H1 (cell line): Measurements from ENCODE around the gene KRT10. TPM values are rescaled to one million over a fixed set of nuclear protein-coding genes. Genes with fewer than 3 reads are reported as not detected.
A peak's percentile ranks its signal among the peaks of the same experiment; 100 is the strongest.

Experiments
- CTCF ChIA-PET: fragments of 300-600 bp; sonication (Branson Sonifier 250); formaldehyde crosslinking; loops from one replicate; lab custom pipeline; 2021; ENCODE audit not compliant: partially characterized antibody; lab: Charles Lee
- POLR2A ChIA-PET: fragments of 300-600 bp; sonication (Branson Sonifier 250); formaldehyde crosslinking; loops from one replicate; lab custom pipeline; 2021; ENCODE audit warnings: inconsistent platforms; ENCODE audit not compliant: partially characterized antibody; lab: Charles Lee
- DNase-seq, 2 experiments: peaks; one replicate each; pipeline versions ENCODE4 v3.0.0 to v3.0.0-alpha.2; 2010 to 2022; ENCODE audit warnings: low spot score in 2 of 2, low read depth in 1 of 2, mixed read lengths in 1 of 2
- FAIRE-seq: peaks from 2 replicates; lab custom pipeline; 2011; peaks lifted over from hg19 to GRCh38; lab: Jason Lieb, UNC
- H2AFZ ChIP-seq: 2 replicates; pipeline ENCODE4 v1.8.1; 2012; ENCODE audit warnings: low read length, inconsistent platforms
- H2AK5ac ChIP-seq: 2 replicates; pipeline ENCODE4 v1.6.1; 2013; ENCODE audit warnings: low read depth, low read length
- H2BK120ac ChIP-seq: replicated peaks from 2 replicates; pipeline ENCODE3; 2013; ENCODE audit warnings: low read depth, low read length, inconsistent platforms
- H2BK12ac ChIP-seq: 2 replicates; pipeline ENCODE4 v1.6.1; 2013; ENCODE audit warnings: low read depth, low read length
- H2BK15ac ChIP-seq: 2 replicates; pipeline ENCODE4 v1.6.1; 2013; ENCODE audit warnings: low read length
- H2BK20ac ChIP-seq: 2 replicates; pipeline ENCODE4 v1.6.1; 2013; ENCODE audit warnings: low read length
- H2BK5ac ChIP-seq: 2 replicates; pipeline ENCODE4 v1.6.1; 2013; ENCODE audit warnings: low read depth, low read length
- H3K14ac ChIP-seq: 2 replicates; pipeline ENCODE4 v1.6.1; 2013; ENCODE audit warnings: inconsistent platforms; ENCODE audit not compliant: insufficient read length
- H3K18ac ChIP-seq: 2 replicates; pipeline ENCODE4 v1.6.1; 2013; ENCODE audit warnings: low read length; ENCODE audit errors: extremely low read depth
- H3K23ac ChIP-seq: 2 replicates; pipeline ENCODE4 v1.6.1; 2013; ENCODE audit warnings: inconsistent platforms; ENCODE audit not compliant: insufficient read length
- H3K23me2 ChIP-seq: 2 replicates; pipeline ENCODE4 v1.6.1; 2013; ENCODE audit warnings: low read depth, low read length
- H3K27ac ChIP-seq: 2 replicates; pipeline ENCODE4 v1.6.1; 2011; ENCODE audit warnings: low read depth, low read length, inconsistent platforms
- H3K27me3 ChIP-seq, 4 experiments: replicated peaks in 1 of 4; 1 replicate in 1 of 4; 2 replicates in 3 of 4; pipeline versions ENCODE4 v1.6.1 to v1.8.1; 2011 to 2013; ENCODE audit warnings: low read length in 3 of 4, mild to moderate bottlenecking in 3 of 4, inconsistent platforms in 2 of 4, mixed read lengths in 2 of 4, moderate library complexity in 1 of 4; ENCODE audit not compliant: control insufficient read depth in 3 of 4, insufficient read depth in 3 of 4; ENCODE audit errors: extremely low read depth in 1 of 4
- H3K36me3 ChIP-seq, 4 experiments: 2 replicates each; pipeline versions ENCODE4 v1.6.1 to v1.8.1; 2011 to 2013; ENCODE audit warnings: mild to moderate bottlenecking in 4 of 4, low read length in 3 of 4, moderate library complexity in 2 of 4, control low read depth in 1 of 4, inconsistent platforms in 1 of 4; ENCODE audit not compliant: insufficient read depth in 4 of 4, control insufficient read depth in 2 of 4
- H3K4ac ChIP-seq: replicated peaks from 2 replicates; pipeline ENCODE3; 2013; ENCODE audit warnings: low read length, low read depth, mixed read lengths, inconsistent platforms; ENCODE audit not compliant: insufficient read length
- H3K4me1 ChIP-seq, 4 experiments: replicated peaks in 1 of 4; 1 replicate in 1 of 4; 2 replicates in 3 of 4; pipeline versions ENCODE4 v1.6.1 to v1.8.1; 2011 to 2013; ENCODE audit warnings: low read length in 3 of 4, inconsistent platforms in 2 of 4, mixed read lengths in 1 of 4; ENCODE audit not compliant: insufficient read depth in 4 of 4, control insufficient read depth in 3 of 4
- H3K4me2 ChIP-seq, 2 experiments: 2 replicates each; pipeline versions ENCODE4 v1.6.1 to v1.8.1; 2011 to 2013; ENCODE audit warnings: low read depth in 2 of 2, low read length in 2 of 2, control low read depth in 1 of 2, inconsistent platforms in 1 of 2, mild to moderate bottlenecking in 1 of 2; ENCODE audit not compliant: insufficient read depth in 1 of 2
- H3K4me3 ChIP-seq, 4 experiments: fragments of 200-600, 300-600 bp in 1 of 4; sonication (generic), shearing (Covaris generic), sonication (Bioruptor Twin) in 1 of 4; 2 replicates each; pipeline versions ENCODE4 v1.5.1 to v1.8.1; 2011 to 2016; ENCODE audit warnings: low read length in 4 of 4, low read depth in 3 of 4, control low read depth in 2 of 4, inconsistent platforms in 2 of 4, mild to moderate bottlenecking in 2 of 4, mixed read lengths in 1 of 4, moderate library complexity in 1 of 4; ENCODE audit not compliant: insufficient read depth in 2 of 4; ENCODE audit errors: extremely low read depth in 1 of 4
- H3K56ac ChIP-seq: replicated peaks from 2 replicates; pipeline ENCODE3; 2013; ENCODE audit warnings: low read depth, mild to moderate bottlenecking, mixed read lengths, low read length, inconsistent platforms; ENCODE audit not compliant: insufficient read length
- H3K79me1 ChIP-seq: 2 replicates; pipeline ENCODE4 v1.6.1; 2013; ENCODE audit warnings: low read depth, low read length, control low read depth
- H3K79me2 ChIP-seq, 2 experiments: 2 replicates each; pipeline versions ENCODE4 v1.6.1 to v1.8.1; 2012 to 2013; ENCODE audit warnings: low read length in 2 of 2, mild to moderate bottlenecking in 2 of 2, inconsistent platforms in 1 of 2; ENCODE audit not compliant: insufficient read depth in 2 of 2, control insufficient read depth in 1 of 2
- H3K9ac ChIP-seq, 4 experiments: replicated peaks in 1 of 4; 1 replicate in 1 of 4; 2 replicates in 3 of 4; pipeline versions ENCODE4 v1.6.1 to v1.8.1; 2011 to 2013; ENCODE audit warnings: low read depth in 3 of 4, low read length in 3 of 4, control low read depth in 2 of 4, mild to moderate bottlenecking in 2 of 4, moderate library complexity in 2 of 4, inconsistent platforms in 1 of 4; ENCODE audit errors: extremely low read depth in 1 of 4
- H3K9me3 ChIP-seq, 2 experiments: 2 replicates each; pipeline versions ENCODE4 v1.6.1 to v1.8.1; 2012 to 2013; ENCODE audit warnings: mild to moderate bottlenecking in 2 of 2, moderate library complexity in 2 of 2, control low read depth in 1 of 2, inconsistent platforms in 1 of 2, low read depth in 1 of 2, low read length in 1 of 2, mixed read lengths in 1 of 2; ENCODE audit not compliant: insufficient read depth in 2 of 2
- H4K20me1 ChIP-seq, 2 experiments: replicated peaks in 1 of 2; 2 replicates each; pipeline versions ENCODE3 to v1.8.1; 2011 to 2013; ENCODE audit warnings: inconsistent platforms in 2 of 2, low read length in 2 of 2, mild to moderate bottlenecking in 1 of 2; ENCODE audit not compliant: insufficient read depth in 2 of 2, control insufficient read depth in 1 of 2
- H4K5ac ChIP-seq: 2 replicates; pipeline ENCODE4 v1.6.1; 2013; ENCODE audit warnings: low read length, low read depth, mixed read lengths, inconsistent platforms; ENCODE audit not compliant: insufficient read length
- H4K8ac ChIP-seq: 2 replicates; pipeline ENCODE4 v1.8.0; 2013; ENCODE audit warnings: mild to moderate bottlenecking, moderate library complexity, low read length, inconsistent platforms; ENCODE audit not compliant: insufficient read depth; ENCODE audit errors: extremely low read depth
- H4K91ac ChIP-seq: replicated peaks from 2 replicates; pipeline ENCODE3; 2013; ENCODE audit warnings: low read length, mixed read lengths, inconsistent platforms; ENCODE audit not compliant: insufficient read length
- BRCA1 ChIP-seq: IDR thresholded peaks from 2 replicates; pipeline ENCODE4 v1.6.1; 2012; ENCODE audit warnings: low read depth, low read length, improper control_type of control experiment
- CHD2 ChIP-seq: IDR thresholded peaks from 2 replicates; pipeline ENCODE4 v1.6.1; 2012; ENCODE audit warnings: low read length, improper control_type of control experiment
- EP300 ChIP-seq, 2 experiments: IDR thresholded peaks; 1 replicate in 1 of 2; 2 replicates in 1 of 2; pipeline ENCODE4 v1.6.1; 2011 to 2012; ENCODE audit warnings: low read depth in 2 of 2, low read length in 2 of 2, mild to moderate bottlenecking in 2 of 2, borderline replicate concordance in 1 of 2, inconsistent platforms in 1 of 2, moderate library complexity in 1 of 2
- POU5F1 ChIP-seq: IDR thresholded peaks from 2 replicates; pipeline ENCODE4 v1.6.1; 2011; ENCODE audit warnings: low read depth, mild to moderate bottlenecking, low read length, moderate library complexity
- RAD21 ChIP-seq, 2 experiments: IDR thresholded peaks in 1 of 2; conservative IDR thresholded peaks in 1 of 2; 2 replicates each; pipeline ENCODE4 v1.6.1; 2011; ENCODE audit warnings: low read depth in 2 of 2, low read length in 2 of 2, improper control_type of control experiment in 1 of 2, inconsistent platforms in 1 of 2, mild to moderate bottlenecking in 1 of 2, moderate library complexity in 1 of 2
- SP2 ChIP-seq: IDR thresholded peaks from 2 replicates; pipeline ENCODE4 v1.6.1; 2012; ENCODE audit warnings: mild to moderate bottlenecking, low read length, inconsistent platforms
- WGBS, 2 experiments: shearing (Covaris generic) in 1 of 2; methylation state at CpG; one replicate each; pipeline versions ENCODE4 v1.1.6 to v1.1.7; 2013 to 2015; ENCODE audit warnings: low lambda C conversion rate in 2 of 2, mixed read lengths in 2 of 2, inconsistent platforms in 1 of 2, low coverage in 1 of 2, missing lambda C conversion rate in 1 of 2; ENCODE audit not compliant: insufficient replicate concordance in 2 of 2, insufficient coverage in 1 of 2, insufficient read length in 1 of 2; ENCODE audit errors: extremely low coverage in 1 of 2, missing lambda C conversion rate in 1 of 2; 5-methylcytosine and 5-hydroxymethylcytosine counted together
- polyA plus RNA-seq, 7 experiments: library from polyadenylated mRNA; depleted of rRNA in 3 of 7; stranded (reverse) in 5 of 7; unstranded in 2 of 7; fragments of >200 nt in 5 of 7; fragments of 200-250 nt in 2 of 7; gene quantifications; 1 replicate in 5 of 7; 2 replicates in 1 of 7; 4 replicates in 1 of 7; pipeline versions ENCODE4 v1.2.1 to v1.2.3, GENCODE V29; 2011 to 2013; ENCODE audit warnings: missing spikeins in 2 of 7, mixed read lengths in 2 of 7
- total RNA-seq: library from RNA; stranded (reverse); fragmentation: NEBNext Ultra II Directional; extraction: Animal tissue kit (Norgen Biotek cat#: 25700); gene quantifications from 2 replicates; pipeline ENCODE4 v1.2.1, GENCODE V29; 2021

Gene KRT10
- total and polyA plus RNA-seq, 2 of the 8 experiments (the other 6 are each of a cell fraction or from before 2014, with no cell fraction given), result 3.5 to 39.4 TPM

- no peak overlapping the region for H2BK20ac ChIP-seq
- H2BK5ac ChIP-seq, result no peak overlapping the region
- no peak overlapping the region for H3K18ac ChIP-seq
- no peak overlapping the region for H3K56ac ChIP-seq
- H2AK5ac ChIP-seq, result no peak overlapping the region
- H3K27ac ChIP-seq, result no peak overlapping the region
- no peaks in the 10 kb centered on the region for H3K9me3 ChIP-seq
- H3K4me2 ChIP-seq, result no peak overlapping the region
- H3K79me1 ChIP-seq, result no peaks in the 10 kb centered on the region
- no peaks in the 10 kb centered on the region for H3K79me2 ChIP-seq
- H3K23me2 ChIP-seq, result no peaks in the 10 kb centered on the region
- no peak overlapping the region for H2BK120ac ChIP-seq
- no peaks in the 10 kb centered on the region for H3K36me3 ChIP-seq
- no peak overlapping the region for H4K8ac ChIP-seq
- peak overlapping the region; percentile 14 for H3K4ac ChIP-seq
- no peaks in the 10 kb centered on the region for H3K27me3 ChIP-seq
- ChIA-PET POLR2A (interaction anchor here (1.0 kb wide), 1 partner anchor 20 kb away, joined by 3 read pairs; no protein-coding TSS in a partner anchor), CTCF (interaction anchor here (1.5 kb wide), 1 partner anchor 16 kb away, joined by 4 read pairs; no protein-coding TSS in a partner anchor)
- WGBS, 2 experiments, result 86% methylated on average over 1 of the region's 1 CpG; no CpG with 5 or more reads in 1 of the 2 experiments
- DNase-seq (no peak), FAIRE-seq (no peak)
- H4K91ac ChIP-seq, result no peak overlapping the region
- no peak overlapping the region for H3K23ac ChIP-seq
- H4K20me1 ChIP-seq, result peaks cover 0 to 2% of the 10 kb centered on the region in 2 experiments
- H3K4me1 ChIP-seq, result no peaks in the 10 kb centered on the region; a peak in 1 of 7 replicates
- H2BK12ac ChIP-seq, result no peak overlapping the region
- no peak overlapping the region for H2AFZ ChIP-seq
- no peak overlapping the region for H3K9ac ChIP-seq
- H3K14ac ChIP-seq, result no peak overlapping the region
- no peak overlapping the region for H2BK15ac ChIP-seq
- no peak overlapping the region for H4K5ac ChIP-seq
- H3K4me3 ChIP-seq, result no peak overlapping the region
- TF ChIP-seq CHD2, result no peak
- TF ChIP-seq BRCA1, result no peak
- TF ChIP-seq RAD21 (IDR thresholded peaks at IDR 0.05 in 1 of 2, conservative IDR thresholded peaks at IDR 0.05 in 1 of 2; ENCODE audit: low read depth in 2 of 2, low read length in 2 of 2), result no peak
- TF ChIP-seq POU5F1, result no peak
- TF ChIP-seq SP2, result no peak
- no peak for TF ChIP-seq EP300 (IDR thresholded peaks at IDR 0.05; ENCODE audit: borderline replicate concordance in 1 of 2, low read depth in 2 of 2, low read length in 2 of 2)
- TF ChIP-seq, all 59 proteins: peak for 0
Measured at GRCh38 chr17:40846515-40847144, 24.2 kb upstream of the KRT10 start.
